ENCODE data around the gene SLC29A2.
A peak's percentile ranks its signal among the peaks of the same experiment; 100 is the strongest.

SLC29A2 gene, protein sequence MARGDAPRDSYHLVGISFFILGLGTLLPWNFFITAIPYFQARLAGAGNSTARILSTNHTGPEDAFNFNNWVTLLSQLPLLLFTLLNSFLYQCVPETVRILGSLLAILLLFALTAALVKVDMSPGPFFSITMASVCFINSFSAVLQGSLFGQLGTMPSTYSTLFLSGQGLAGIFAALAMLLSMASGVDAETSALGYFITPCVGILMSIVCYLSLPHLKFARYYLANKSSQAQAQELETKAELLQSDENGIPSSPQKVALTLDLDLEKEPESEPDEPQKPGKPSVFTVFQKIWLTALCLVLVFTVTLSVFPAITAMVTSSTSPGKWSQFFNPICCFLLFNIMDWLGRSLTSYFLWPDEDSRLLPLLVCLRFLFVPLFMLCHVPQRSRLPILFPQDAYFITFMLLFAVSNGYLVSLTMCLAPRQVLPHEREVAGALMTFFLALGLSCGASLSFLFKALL

GRCh38 chr11:66371627-66372415 lies at the start of gene SLC29A2:
Gene SLC29A2, minus strand, starts transcription at chr11:66371760. Its CDS starts 169 bp downstream, at chr11:66371591.
- no peak for TF ChIP-seq CTCF (IDR thresholded peaks at IDR 0.05; ENCODE audit: insufficient read depth, low read depth, low read length, missing control alignments)
- peak within 1 kb of the TSS; percentile 61 for H3K4me3 ChIP-seq (ENCODE audit: low read length)
- peak; percentile 62 for DNase-seq (ENCODE audit: low read depth)

DNA sequence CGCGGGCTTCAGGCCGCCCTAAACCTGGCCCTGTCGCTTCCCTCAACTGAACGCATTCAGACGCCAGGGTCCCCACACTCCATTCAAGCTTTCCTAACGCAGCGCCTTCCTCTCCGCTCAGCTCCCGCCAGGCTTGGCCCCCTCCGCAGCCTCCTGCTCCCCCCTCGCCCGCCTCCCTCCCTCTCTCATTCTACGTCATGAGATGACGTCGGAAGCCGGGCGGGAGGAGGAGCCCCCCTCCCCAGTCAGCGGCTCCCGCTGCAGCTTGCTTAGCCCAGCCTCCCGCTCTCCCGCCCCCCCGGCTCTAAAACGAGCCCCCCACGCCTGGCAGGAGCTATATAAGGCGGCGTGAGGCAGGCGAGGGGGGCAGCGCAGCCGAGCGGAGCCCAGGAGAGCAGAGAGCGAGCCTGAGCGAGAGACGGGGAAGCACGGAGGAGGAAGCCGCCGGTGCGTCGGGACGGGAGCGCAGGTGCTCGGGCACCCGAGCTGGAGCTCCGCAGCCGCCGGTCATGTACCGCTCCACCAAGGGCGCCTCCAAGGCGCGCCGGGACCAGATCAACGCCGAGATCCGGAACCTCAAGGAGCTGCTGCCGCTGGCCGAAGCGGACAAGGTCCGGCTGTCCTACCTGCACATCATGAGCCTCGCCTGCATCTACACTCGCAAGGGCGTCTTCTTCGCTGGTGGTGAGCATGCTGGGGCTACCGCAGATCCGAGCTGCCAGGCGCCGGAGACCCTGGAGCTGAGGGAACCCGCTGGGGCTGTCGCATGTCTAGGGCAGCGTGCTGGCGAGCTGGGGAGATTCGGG lies 49.3 kb upstream of the SLC29A2 start, which contains the start of gene NPAS4:
TSS of gene NPAS4 (plus strand) at position 365 of the 806 bp plus-strand sequence. CDS start at position 510, 145 bp downstream.
- H3K4me3 ChIP-seq (ENCODE audit: low read length), result no peak within 1 kb of the TSS
- no peak for TF ChIP-seq CTCF (IDR thresholded peaks at IDR 0.05; ENCODE audit: insufficient read depth, low read depth, low read length, missing control alignments)

DNA sequence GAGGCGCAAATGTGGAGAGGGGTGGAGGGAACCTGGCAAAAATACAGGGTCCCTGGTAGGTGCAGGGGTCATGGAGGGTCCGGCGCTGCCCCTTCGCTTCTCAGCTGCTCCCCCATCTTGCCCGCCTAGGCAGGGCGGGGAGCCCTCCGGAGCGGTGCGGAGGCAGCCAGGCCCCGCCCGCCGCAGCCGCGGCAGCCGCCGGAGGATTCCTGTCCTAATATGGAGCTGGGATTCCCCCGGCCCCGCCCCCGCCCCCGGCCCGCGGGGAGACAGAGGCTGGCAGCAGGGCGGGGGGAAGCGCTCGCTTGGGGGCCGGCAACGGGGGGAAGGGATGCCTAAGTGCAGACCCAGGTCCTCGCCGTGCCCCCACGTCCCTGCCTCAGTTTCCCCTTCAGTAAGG lies 48.3 kb upstream of the SLC29A2 start:
- no peak for TF ChIP-seq CTCF (IDR thresholded peaks at IDR 0.05; ENCODE audit: insufficient read depth, low read depth, low read length, missing control alignments)

More for the DNA sequence above, 49.3 kb upstream of the SLC29A2 start, which contains the start of gene NPAS4:
- no peak for DNase-seq (ENCODE audit: low read depth)

GRCh38 chr11:66418986-66419308 lies 47.4 kb upstream of the SLC29A2 start:
- DNase-seq (ENCODE audit: low read depth), result no peak
- H3K4me3 ChIP-seq (ENCODE audit: low read length), result no peak overlapping the region
- TF ChIP-seq CTCF (IDR thresholded peaks at IDR 0.05; ENCODE audit: insufficient read depth, low read depth, low read length, missing control alignments), result no peak

More for the DNA sequence above, 48.3 kb upstream of the SLC29A2 start:
- no peak overlapping the region for H3K4me3 ChIP-seq (ENCODE audit: low read length)
- no peak for DNase-seq (ENCODE audit: low read depth)

- TF ChIP-seq CTCF (IDR thresholded peaks at IDR 0.05; ENCODE audit: insufficient read depth, low read depth, low read length, missing control alignments), result peak; percentile 64
- peak; percentile 90 for DNase-seq (ENCODE audit: low read depth)
- no peak overlapping the region for H3K4me3 ChIP-seq (ENCODE audit: low read length)
Observed at GRCh38 chr11:66418168-66418985, 46.8 kb upstream of the SLC29A2 start.

DNA sequence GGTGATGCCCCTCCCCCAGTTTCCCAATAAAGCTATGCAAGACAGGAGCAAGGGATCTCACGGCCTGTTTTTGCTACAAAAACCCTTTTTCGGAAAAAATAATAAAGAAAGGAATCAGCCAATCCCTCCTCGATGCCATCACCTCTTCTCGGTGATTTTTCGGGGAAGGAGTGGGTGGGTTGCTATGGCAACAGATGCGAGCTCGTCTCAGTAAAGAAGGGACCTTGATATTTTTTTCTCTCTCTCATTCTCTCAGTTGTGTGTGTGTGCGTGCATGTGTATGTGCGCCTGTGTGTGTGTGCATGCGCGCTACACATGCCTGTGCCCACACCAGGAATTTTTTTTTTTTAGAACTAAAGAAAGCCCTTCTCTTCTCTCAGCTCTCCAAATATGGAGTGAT lies 45.4 kb upstream of the SLC29A2 start:
- H3K4me3 ChIP-seq (ENCODE audit: low read length), result no peak overlapping the region
- TF ChIP-seq CTCF (IDR thresholded peaks at IDR 0.05; ENCODE audit: insufficient read depth, low read depth, low read length, missing control alignments), result no peak
- DNase-seq (ENCODE audit: low read depth), result no peak

Data from epithelial cell of esophagus (primary cell).